Glutamatergic neuron (in vitro differentiated cells): ENCODE measurements around the gene LTA. TPM values are rescaled to one million over a fixed set of nuclear protein-coding genes. Genes with fewer than 3 reads are reported as not detected.

Experiments
- DNase-seq: peaks from one replicate; pipeline ENCODE4 v3.0.0; 2022
- H3K27ac Mint-ChIP-seq: one replicate; pipeline ENCODE4 v1.8.0; 2020; ENCODE audit warnings: mild to moderate bottlenecking, mixed read lengths, inconsistent platforms; ENCODE audit not compliant: unreplicated experiment
- H3K27me3 Mint-ChIP-seq: one replicate; pipeline ENCODE4 v1.8.0; 2020; ENCODE audit warnings: mild to moderate bottlenecking, moderate library complexity, mixed read lengths, inconsistent platforms; ENCODE audit not compliant: unreplicated experiment
- H3K36me3 Mint-ChIP-seq: one replicate; pipeline ENCODE4 v1.8.0; 2020; ENCODE audit warnings: mild to moderate bottlenecking, mixed read lengths, inconsistent platforms; ENCODE audit not compliant: unreplicated experiment
- H3K4me1 Mint-ChIP-seq: one replicate; pipeline ENCODE4 v1.8.0; 2020; ENCODE audit warnings: mild to moderate bottlenecking, low read depth, mixed read lengths, inconsistent platforms; ENCODE audit not compliant: unreplicated experiment
- H3K4me3 Mint-ChIP-seq: one replicate; pipeline ENCODE4 v1.8.0; 2020; ENCODE audit warnings: mild to moderate bottlenecking, mixed read lengths, inconsistent platforms; ENCODE audit not compliant: unreplicated experiment
- H3K9me3 Mint-ChIP-seq: one replicate; pipeline ENCODE4 v1.8.0; 2020; ENCODE audit warnings: mild to moderate bottlenecking, moderate library complexity, mixed read lengths, inconsistent platforms; ENCODE audit not compliant: unreplicated experiment
- CTCF ChIP-seq: fragments of 200-600 bp; sonication (generic); IDR thresholded peaks from one replicate; pipeline ENCODE4 v1.5.0; 2021; ENCODE audit not compliant: partially characterized antibody, unreplicated experiment
- total RNA-seq: library from RNA; stranded (reverse); fragmentation: NEBNext Ultra II Directional; extraction: Animal tissue kit (Norgen Biotek cat#: 25700); gene quantifications from one replicate; pipeline ENCODE4 v1.2.1, GENCODE V29; 2021; ENCODE audit not compliant: unreplicated experiment

LTA gene
- total RNA-seq, 1 donor from 2014 or later, result not detected

GRCh38 chr6:31567531-31568370 is 4.3 kb upstream of the LTA start:
- Mint-ChIP-seq H3K27me3 (peaks cover 4% of the 10 kb centered on the region), H3K27ac (no peak overlapping the region), H3K9me3 (peaks cover 5% of the 10 kb centered on the region), H3K4me3 (no peak overlapping the region), H3K36me3 (no peaks in the 10 kb centered on the region), H3K4me1 (no peaks in the 10 kb centered on the region)
- no peak for DNase-seq
- TF ChIP-seq CTCF, result no peak

DNA sequence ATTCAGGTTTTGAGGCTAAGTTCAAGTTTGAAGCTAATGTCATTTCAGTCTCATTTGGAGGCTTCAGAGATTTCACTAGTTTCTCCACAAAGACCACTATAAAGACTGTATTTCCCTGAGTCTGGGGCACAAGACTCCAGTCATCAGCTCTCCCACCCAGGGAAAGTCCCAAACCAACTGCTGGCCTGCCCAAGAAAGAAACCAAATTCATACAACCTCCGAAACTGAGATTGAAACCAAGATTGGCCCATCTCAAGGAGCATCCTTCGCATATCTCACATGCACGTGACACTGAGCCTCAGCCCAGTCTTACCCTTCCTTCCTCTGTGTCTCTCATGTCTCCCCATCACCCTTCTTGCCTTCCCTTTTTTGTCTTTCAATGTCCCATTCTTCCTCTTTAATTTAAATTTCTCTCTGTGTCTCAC is 3.5 kb upstream of the LTA start:
- Mint-ChIP-seq H3K36me3 (no peaks in the 10 kb centered on the region), H3K27ac (no peak overlapping the region), H3K27me3 (peaks cover 7% of the 10 kb centered on the region), H3K4me1 (no peaks in the 10 kb centered on the region), H3K4me3 (no peak overlapping the region), H3K9me3 (peaks cover 4% of the 10 kb centered on the region)
- no peak for DNase-seq
- TF ChIP-seq CTCF, result no peak

DNA sequence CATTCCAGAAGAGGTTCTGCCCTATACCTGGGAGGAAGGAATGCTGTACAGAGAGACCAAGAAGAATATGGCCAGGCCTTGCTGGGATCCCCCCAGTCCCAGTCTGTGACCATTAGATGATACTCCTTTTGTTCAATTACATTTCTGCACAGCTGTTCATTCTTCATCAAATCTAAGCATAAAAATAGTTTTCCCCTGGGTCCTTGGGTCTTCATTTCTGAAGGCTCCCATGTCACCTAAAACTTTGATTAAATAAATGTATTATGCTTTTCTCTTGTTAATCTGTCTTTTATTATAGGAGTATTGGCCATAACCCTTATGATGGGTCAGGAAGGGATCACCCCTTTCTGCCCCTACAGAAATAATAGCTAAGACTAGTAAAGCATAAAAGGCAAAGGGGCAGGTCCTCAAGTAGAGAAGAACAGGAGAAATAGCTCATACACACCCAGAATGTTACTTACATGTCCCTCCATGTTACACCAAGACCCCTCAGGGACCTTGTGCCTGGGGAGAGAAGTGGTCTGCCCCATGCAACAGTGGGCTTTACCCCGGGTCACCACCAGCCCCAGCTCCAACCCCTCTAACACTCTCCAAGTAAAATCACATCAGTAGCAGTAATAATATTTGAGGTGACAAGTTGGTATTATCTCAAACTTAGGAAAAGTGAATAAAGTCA is 2.1 kb upstream of the LTA start:
- no peak for TF ChIP-seq CTCF
- no peak for DNase-seq
- Mint-ChIP-seq H3K36me3 (no peaks in the 10 kb centered on the region), H3K4me1 (no peaks in the 10 kb centered on the region), H3K9me3 (peaks cover 9% of the 10 kb centered on the region), H3K27ac (no peak overlapping the region), H3K4me3 (no peak overlapping the region), H3K27me3 (peaks cover 9% of the 10 kb centered on the region)

- H3K36me3 Mint-ChIP-seq, result no peaks in the 10 kb centered on the region
- H3K9me3 Mint-ChIP-seq, result peaks cover 10% of the 10 kb centered on the region
- H3K27ac Mint-ChIP-seq, result no peak overlapping the region
- H3K4me3 Mint-ChIP-seq, result no peak overlapping the region
- no peak for DNase-seq
- peaks cover 12% of the 10 kb centered on the region for H3K27me3 Mint-ChIP-seq
- TF ChIP-seq CTCF, result no peak
- peaks cover 3% of the 10 kb centered on the region for H3K4me1 Mint-ChIP-seq
These were observed 1.4 kb downstream of the LTA start for GRCh38 chr6:31573239-31574105.
